ENCODE results near the gene ABLIM2. TPM values are rescaled to one million over a fixed set of nuclear protein-coding genes. Genes with fewer than 3 reads are reported as not detected.

ABLIM2 gene
- total RNA-seq, 2 experiments from 2014 or later, result 0.13 TPM; not detected in 1

GRCh38 chr4:8108261-8108660, 50.4 kb downstream of the ABLIM2 start:
- ChIA-PET POLR2A (no interaction called here), CTCF (no interaction called here)
- Mint-ChIP-seq H3K36me3 (ENCODE audit: low read depth) (no peaks in the 10 kb centered on the region), H3K9me3 (no peaks in the 10 kb centered on the region), H3K27me3 (peaks cover 3% of the 10 kb centered on the region), H3K4me3 (no peak overlapping the region), H3K4me1 (no peaks in the 10 kb centered on the region), H3K27ac (no peak overlapping the region)
- DNase-seq, result no peak

GRCh38 chr4:8107146-8107657, 51.4 kb downstream of the ABLIM2 start:
- Mint-ChIP-seq H3K36me3 (ENCODE audit: low read depth) (no peaks in the 10 kb centered on the region), H3K9me3 (no peaks in the 10 kb centered on the region), H3K27ac (no peak overlapping the region), H3K27me3 (peaks cover 2% of the 10 kb centered on the region), H3K4me3 (no peak overlapping the region), H3K4me1 (no peaks in the 10 kb centered on the region)
- ChIA-PET POLR2A (no interaction called here), CTCF (no interaction called here)
- DNase-seq, result no peak

- Mint-ChIP-seq H3K27ac (no peak overlapping the region), H3K9me3 (no peaks in the 10 kb centered on the region), H3K4me3 (no peak overlapping the region), H3K36me3 (ENCODE audit: low read depth) (no peaks in the 10 kb centered on the region), H3K4me1 (no peaks in the 10 kb centered on the region), H3K27me3 (peaks cover 2% of the 10 kb centered on the region)
- DNase-seq, result no peak
- POLR2A ChIA-PET, result no interaction called here
- CTCF ChIA-PET, result no interaction called here
These were observed 52.1 kb downstream of the ABLIM2 start for GRCh38 chr4:8106451-8107025.

GRCh38 chr4:8105306-8106100, 53.1 kb downstream of the ABLIM2 start:
- no peak overlapping the region for H3K4me3 Mint-ChIP-seq
- H3K4me1 Mint-ChIP-seq, result no peaks in the 10 kb centered on the region
- no peaks in the 10 kb centered on the region for H3K36me3 Mint-ChIP-seq (ENCODE audit: low read depth)
- ChIA-PET CTCF (no interaction called here), POLR2A (no interaction called here)
- DNase-seq, result no peak
- no peaks in the 10 kb centered on the region for H3K27me3 Mint-ChIP-seq
- no peaks in the 10 kb centered on the region for H3K9me3 Mint-ChIP-seq
- H3K27ac Mint-ChIP-seq, result no peak overlapping the region

- Mint-ChIP-seq H3K27me3 (no peaks in the 10 kb centered on the region), H3K27ac (no peak overlapping the region), H3K36me3 (ENCODE audit: low read depth) (no peaks in the 10 kb centered on the region), H3K4me1 (no peaks in the 10 kb centered on the region), H3K9me3 (no peaks in the 10 kb centered on the region), H3K4me3 (no peak overlapping the region)
- ChIA-PET CTCF (no interaction called here), POLR2A (no interaction called here)
- DNase-seq, result no peak
These were observed 53.9 kb downstream of the ABLIM2 start for GRCh38 chr4:8104491-8105305.

- Mint-ChIP-seq H3K27ac (no peak overlapping the region), H3K9me3 (no peaks in the 10 kb centered on the region), H3K4me3 (no peak overlapping the region), H3K27me3 (no peaks in the 10 kb centered on the region), H3K36me3 (ENCODE audit: low read depth) (no peaks in the 10 kb centered on the region), H3K4me1 (no peaks in the 10 kb centered on the region)
- ChIA-PET POLR2A (no interaction called here), CTCF (no interaction called here)
- DNase-seq, result no peak
These were observed 54.9 kb downstream of the ABLIM2 start for GRCh38 chr4:8103421-8104390.

GRCh38 chr4:8102831-8103230, 55.8 kb downstream of the ABLIM2 start:
- Mint-ChIP-seq H3K27ac (no peak overlapping the region), H3K36me3 (ENCODE audit: low read depth) (no peaks in the 10 kb centered on the region), H3K4me1 (no peaks in the 10 kb centered on the region), H3K27me3 (no peaks in the 10 kb centered on the region), H3K4me3 (no peak overlapping the region), H3K9me3 (no peaks in the 10 kb centered on the region)
- POLR2A ChIA-PET, result no interaction called here
- CTCF ChIA-PET, result no interaction called here
- no peak for DNase-seq

- no peak overlapping the region for H3K27ac Mint-ChIP-seq
- no peaks in the 10 kb centered on the region for H3K27me3 Mint-ChIP-seq
- H3K9me3 Mint-ChIP-seq, result no peaks in the 10 kb centered on the region
- CTCF ChIA-PET, result no interaction called here
- POLR2A ChIA-PET, result no interaction called here
- H3K4me1 Mint-ChIP-seq, result no peaks in the 10 kb centered on the region
- H3K36me3 Mint-ChIP-seq (ENCODE audit: low read depth), result no peaks in the 10 kb centered on the region
- DNase-seq, result no peak
- no peak overlapping the region for H3K4me3 Mint-ChIP-seq
These were observed 56.6 kb downstream of the ABLIM2 start for GRCh38 chr4:8102076-8102355.

- Mint-ChIP-seq H3K27ac (no peak overlapping the region), H3K9me3 (no peaks in the 10 kb centered on the region), H3K36me3 (ENCODE audit: low read depth) (no peaks in the 10 kb centered on the region), H3K27me3 (no peaks in the 10 kb centered on the region), H3K4me3 (no peak overlapping the region), H3K4me1 (no peaks in the 10 kb centered on the region)
- ChIA-PET POLR2A (no interaction called here), CTCF (no interaction called here)
- no peak for DNase-seq
These were observed 57.2 kb downstream of the ABLIM2 start for GRCh38 chr4:8101213-8102075.

- H3K27me3 Mint-ChIP-seq, result no peaks in the 10 kb centered on the region
- ChIA-PET CTCF (no interaction called here), POLR2A (no interaction called here)
- peaks cover 7% of the 10 kb centered on the region for H3K9me3 Mint-ChIP-seq
- H3K4me1 Mint-ChIP-seq, result no peaks in the 10 kb centered on the region
- no peak overlapping the region for H3K27ac Mint-ChIP-seq
- H3K36me3 Mint-ChIP-seq (ENCODE audit: low read depth), result no peaks in the 10 kb centered on the region
- no peak overlapping the region for H3K4me3 Mint-ChIP-seq
- DNase-seq, result no peak
These were observed 58.6 kb downstream of the ABLIM2 start for GRCh38 chr4:8099981-8100464.

GRCh38 chr4:8098506-8098905, 60.1 kb downstream of the ABLIM2 start:
- Mint-ChIP-seq H3K27ac (no peak overlapping the region), H3K4me3 (no peak overlapping the region), H3K27me3 (no peaks in the 10 kb centered on the region), H3K9me3 (peaks cover 16% of the 10 kb centered on the region), H3K4me1 (no peaks in the 10 kb centered on the region), H3K36me3 (ENCODE audit: low read depth) (peaks cover 2% of the 10 kb centered on the region)
- CTCF ChIA-PET, result no interaction called here
- POLR2A ChIA-PET, result no interaction called here
- DNase-seq, result no peak

- no peaks in the 10 kb centered on the region for H3K4me1 Mint-ChIP-seq
- H3K4me3 Mint-ChIP-seq, result no peak overlapping the region
- ChIA-PET CTCF (no interaction called here), POLR2A (no interaction called here)
- H3K9me3 Mint-ChIP-seq, result peaks cover 19% of the 10 kb centered on the region
- no peak for DNase-seq
- peaks cover 2% of the 10 kb centered on the region for H3K36me3 Mint-ChIP-seq (ENCODE audit: low read depth)
- H3K27ac Mint-ChIP-seq, result no peak overlapping the region
- H3K27me3 Mint-ChIP-seq, result no peaks in the 10 kb centered on the region
These were observed 60.8 kb downstream of the ABLIM2 start for GRCh38 chr4:8097721-8098345.

All from activated CD4-positive, alpha-beta memory T cell treated with anti-CD3 and anti-CD28 coated beads, Interleukin-2, amount 10 ng/mL, durations not matched to agents 7 days and 5 days (primary cell).